HepG2 (cell line): ENCODE results near the gene FASTKD2. TPM values are rescaled to one million over a fixed set of nuclear protein-coding genes. Genes with fewer than 3 reads are reported as not detected.

Experiments
- GFI1 ChIP-seq: sonication (generic); formaldehyde crosslinking; IDR thresholded peaks from 2 replicates; pipeline ENCODE4 v1.5.0; 2020; ENCODE audit warnings: missing genetic modification reagents, mild to moderate bottlenecking, borderline replicate concordance
- JUNB ChIP-seq: sonication (generic); formaldehyde crosslinking; IDR thresholded peaks from 2 replicates; pipeline ENCODE4 v1.8.0; 2022; ENCODE audit warnings: missing genetic modification reagents, mild to moderate bottlenecking, borderline replicate concordance
- KDM2A ChIP-seq: sonication (generic); formaldehyde crosslinking; IDR thresholded peaks from 2 replicates; pipeline ENCODE4 v1.4.0; 2020; ENCODE audit warnings: low read depth, missing genetic modification reagents, borderline replicate concordance
- MTA1 ChIP-seq: sonication (generic); formaldehyde crosslinking; IDR thresholded peaks from 2 replicates; pipeline ENCODE4 v1.4.0; 2020; ENCODE audit warnings: missing genetic modification reagents, mild to moderate bottlenecking, borderline replicate concordance
- NR2F2 ChIP-seq: IDR thresholded peaks from 2 replicates; pipeline ENCODE4 v1.6.1; 2012; ENCODE audit warnings: low read depth, inconsistent platforms, borderline replicate concordance
- PAF1 ChIP-seq: IDR thresholded peaks from 2 replicates; pipeline ENCODE4 v1.6.1; 2016; ENCODE audit warnings: missing genetic modification reagents, missing compliant biosample characterization
- PCBP1 ChIP-seq: fragments of 200-400 bp; formaldehyde crosslinking; IDR thresholded peaks from 2 replicates; pipeline ENCODE4 v1.6.1; 2017; ENCODE audit warnings: mild to moderate bottlenecking, low read depth, low read length, borderline replicate concordance
- PLRG1 ChIP-seq: fragments of 450-650 bp; conservative IDR thresholded peaks from 2 replicates; pipeline ENCODE4 v1.6.1; 2016
- RAD51 ChIP-seq: fragments of 450-650 bp; IDR thresholded peaks from 2 replicates; pipeline ENCODE4 v1.6.1; 2016; ENCODE audit warnings: borderline replicate concordance
- ZKSCAN1 ChIP-seq: fragments of 150-350 bp; IDR thresholded peaks from 2 replicates; pipeline ENCODE4 v1.6.1; 2014; ENCODE audit warnings: low read length
- ZKSCAN8 ChIP-seq: IDR thresholded peaks from 2 replicates; pipeline ENCODE4 v1.6.1; 2016; ENCODE audit warnings: borderline replicate concordance, missing genetic modification reagents, missing compliant biosample characterization
- ZNF430 ChIP-seq: sonication (generic); formaldehyde crosslinking; IDR thresholded peaks from 2 replicates; pipeline ENCODE4 v1.9.0; 2021; ENCODE audit warnings: mild to moderate bottlenecking, missing genetic modification reagents
- ZNF431 ChIP-seq: sonication (generic); formaldehyde crosslinking; IDR thresholded peaks from 2 replicates; pipeline ENCODE4 v1.9.0; 2022; ENCODE audit warnings: missing genetic modification reagents, low read depth, mild to moderate bottlenecking, borderline replicate concordance
- ZNF564 ChIP-seq: sonication (generic); formaldehyde crosslinking; IDR thresholded peaks from 2 replicates; pipeline ENCODE4 v1.8.1; 2023; ENCODE audit warnings: mild to moderate bottlenecking, missing genetic modification reagents
- ZNF614 ChIP-seq: IDR thresholded peaks from 2 replicates; pipeline ENCODE4 v1.6.1; 2018; ENCODE audit warnings: missing biosample characterization, missing genetic modification reagents, inconsistent platforms, borderline replicate concordance
- ZNF615 ChIP-seq: sonication (generic); formaldehyde crosslinking; IDR thresholded peaks from 2 replicates; pipeline ENCODE4 v1.5.0; 2020; ENCODE audit warnings: mild to moderate bottlenecking, missing genetic modification reagents, borderline replicate concordance
- ZNF644 ChIP-seq: IDR thresholded peaks from 2 replicates; pipeline ENCODE4 v1.6.1; 2016; ENCODE audit warnings: low read depth
- ZNF674 ChIP-seq: sonication (generic); formaldehyde crosslinking; IDR thresholded peaks from 2 replicates; pipeline ENCODE4 v1.5.0; 2020; ENCODE audit warnings: low read depth, mild to moderate bottlenecking, missing genetic modification reagents
- ZNF75D ChIP-seq: sonication (generic); formaldehyde crosslinking; IDR thresholded peaks from 2 replicates; pipeline ENCODE4 v1.8.1; 2023; ENCODE audit warnings: missing genetic modification reagents, mild to moderate bottlenecking, borderline replicate concordance
- ZNF766 ChIP-seq: sonication (generic); formaldehyde crosslinking; IDR thresholded peaks from 2 replicates; pipeline ENCODE4 v1.5.0; 2020; ENCODE audit warnings: missing genetic modification reagents, borderline replicate concordance
- ZSCAN22 ChIP-seq: sonication (generic); formaldehyde crosslinking; IDR thresholded peaks from 2 replicates; pipeline ENCODE4 v1.4.0; 2020; ENCODE audit warnings: mild to moderate bottlenecking, missing genetic modification reagents
- polyA plus RNA-seq, 8 experiments: library from polyadenylated mRNA; depleted of rRNA in 3 of 8; stranded (reverse) in 7 of 8; unstranded in 1 of 8; fragments of >200 nt; fragmentation: Illumina TruSeq in 4 of 8; extraction: Trizol in 4 of 8; gene quantifications; 2 replicates each; pipeline versions ENCODE4 v1.2.1 to v1.2.3, GENCODE V29; 2011 to 2016; ENCODE audit warnings: low read depth in 4 of 8, missing spikeins in 1 of 8, mixed read lengths in 1 of 8; ENCODE audit not compliant: insufficient read depth in 1 of 8
- total RNA-seq, 5 experiments: library from RNA; depleted of rRNA; stranded (reverse); fragments of >200 nt; fragmentation: Illumina TruSeq; extraction: Trizol; gene quantifications; 2 replicates each; pipeline ENCODE4 v1.2.3, GENCODE V29; 2016; ENCODE audit warnings: low read depth in 1 of 5
- TF ChIP-seq, protein P1 (sequence below): sonication (generic); formaldehyde crosslinking; IDR thresholded peaks from 2 replicates; pipeline ENCODE4 v1.4.0; 2020; ENCODE audit warnings: missing genetic modification reagents
- TF ChIP-seq, protein P2 (sequence below), 2 experiments: fragments of 450-650 bp in 1 of 2; sonication (generic) in 1 of 2; formaldehyde crosslinking; IDR thresholded peaks; 2 replicates each; pipeline versions ENCODE4 v1.5.0 to v1.8.0; 2020 to 2022; ENCODE audit warnings: mild to moderate bottlenecking in 1 of 2, missing genetic modification reagents in 1 of 2
- TF ChIP-seq, protein P3 (sequence below): sonication (generic); formaldehyde crosslinking; conservative IDR thresholded peaks from 2 replicates; pipeline ENCODE4 v1.8.0; 2022; ENCODE audit warnings: low read depth, missing genetic modification reagents
- TF ChIP-seq, protein P4 (sequence below): sonication (generic); formaldehyde crosslinking; IDR thresholded peaks from 2 replicates; pipeline ENCODE4 v1.8.0; 2022; ENCODE audit warnings: missing genetic modification reagents, low read depth, mild to moderate bottlenecking, borderline replicate concordance

The FASTKD2 gene
- total and polyA plus RNA-seq, 2 of the 13 experiments (the other 11 are each of a cell fraction or from before 2014, with no cell fraction given) = 41.1 to 77.8 TPM

DNA sequence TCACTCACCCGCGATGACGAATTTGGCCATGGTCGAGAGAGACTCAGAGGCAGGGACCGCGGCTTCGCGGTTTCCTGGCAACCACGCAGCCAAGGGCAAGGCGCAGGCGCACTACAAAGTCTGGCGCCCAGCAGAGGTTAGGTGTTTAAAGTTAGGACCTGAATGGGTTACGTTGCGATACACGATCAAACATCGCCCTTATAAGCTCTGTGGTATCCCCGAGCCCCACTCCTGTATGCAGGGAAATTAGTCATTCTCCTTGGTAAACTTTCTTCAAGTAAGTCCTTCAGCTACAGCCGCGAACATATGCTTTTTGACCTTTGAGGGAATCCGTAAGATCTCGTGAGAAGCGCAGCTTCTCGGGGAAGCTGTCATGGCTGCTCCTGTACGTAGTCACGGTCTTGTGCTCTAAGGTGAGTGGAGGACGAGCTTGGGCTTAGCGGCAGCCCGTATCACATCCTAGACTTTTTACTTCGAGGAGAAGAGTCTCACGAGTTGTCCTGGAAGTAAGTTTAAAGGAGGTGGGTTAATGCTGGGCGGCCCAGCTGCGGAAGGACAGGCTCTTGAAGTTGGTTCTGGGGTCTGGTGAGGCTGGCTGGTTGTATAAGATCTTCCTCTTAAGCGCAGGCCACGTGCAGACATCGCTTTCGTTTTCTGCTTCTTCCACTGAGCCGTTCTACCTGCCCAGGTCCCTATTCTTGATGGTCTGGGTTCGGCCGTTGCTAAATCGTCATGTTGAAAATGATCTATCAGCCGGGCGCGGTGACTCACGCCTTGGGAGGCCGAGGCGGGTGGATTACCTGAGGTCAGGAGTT, at the start of gene FASTKD2, which contains the start of gene MDH1B (continued):
- TF ChIP-seq, protein P1, sequence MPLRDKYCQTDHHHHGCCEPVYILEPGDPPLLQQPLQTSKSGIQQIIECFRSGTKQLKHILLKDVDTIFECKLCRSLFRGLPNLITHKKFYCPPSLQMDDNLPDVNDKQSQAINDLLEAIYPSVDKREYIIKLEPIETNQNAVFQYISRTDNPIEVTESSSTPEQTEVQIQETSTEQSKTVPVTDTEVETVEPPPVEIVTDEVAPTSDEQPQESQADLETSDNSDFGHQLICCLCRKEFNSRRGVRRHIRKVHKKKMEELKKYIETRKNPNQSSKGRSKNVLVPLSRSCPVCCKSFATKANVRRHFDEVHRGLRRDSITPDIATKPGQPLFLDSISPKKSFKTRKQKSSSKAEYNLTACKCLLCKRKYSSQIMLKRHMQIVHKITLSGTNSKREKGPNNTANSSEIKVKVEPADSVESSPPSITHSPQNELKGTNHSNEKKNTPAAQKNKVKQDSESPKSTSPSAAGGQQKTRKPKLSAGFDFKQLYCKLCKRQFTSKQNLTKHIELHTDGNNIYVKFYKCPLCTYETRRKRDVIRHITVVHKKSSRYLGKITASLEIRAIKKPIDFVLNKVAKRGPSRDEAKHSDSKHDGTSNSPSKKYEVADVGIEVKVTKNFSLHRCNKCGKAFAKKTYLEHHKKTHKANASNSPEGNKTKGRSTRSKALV (CRISPR knock-in tag) = 0 out of 2 replicates have a peak, but pooled peaks have one; percentile 77
- TF ChIP-seq ZSCAN22 (CRISPR knock-in tag) (no peak), ZNF430 (CRISPR knock-in tag) (peak; percentile 93; the same call in 1 of the 2 replicates), ZNF564 (CRISPR knock-in tag) (no peak), ZKSCAN8 (CRISPR knock-in tag) (0 out of 2 replicates have a peak, but pooled peaks have one; percentile 21), RAD51 (no peak), ZNF75D (CRISPR knock-in tag) (no peak), GFI1 (CRISPR knock-in tag) (no peak; the same call in 1 of the 2 replicates), ZNF674 (CRISPR knock-in tag) (0 out of 2 replicates have a peak, but pooled peaks have one; percentile 44), MTA1 (CRISPR knock-in tag) (no peak), ZNF431 (peak; percentile 25; the same call in 1 of the 2 replicates), JUNB (CRISPR knock-in tag) (no peak), ZNF615 (CRISPR knock-in tag) (no peak), KDM2A (CRISPR knock-in tag) (peak; percentile 89), ZKSCAN1 (peak; percentile 58; the same call in 1 of the 2 replicates), ZNF766 (no peak; the same call in none of the 2 replicates), NR2F2 (no peak; the same call in 1 of the 2 replicates), ZNF614 (CRISPR knock-in tag) (peak; percentile 88; the same call in 1 of the 2 replicates), PCBP1 (no peak), ZNF644 (CRISPR knock-in tag) (peak; percentile 21; the same call in 1 of the 2 replicates), PAF1 (CRISPR knock-in tag) (no peak), PLRG1 (no peak)
- TF ChIP-seq, protein P2, sequence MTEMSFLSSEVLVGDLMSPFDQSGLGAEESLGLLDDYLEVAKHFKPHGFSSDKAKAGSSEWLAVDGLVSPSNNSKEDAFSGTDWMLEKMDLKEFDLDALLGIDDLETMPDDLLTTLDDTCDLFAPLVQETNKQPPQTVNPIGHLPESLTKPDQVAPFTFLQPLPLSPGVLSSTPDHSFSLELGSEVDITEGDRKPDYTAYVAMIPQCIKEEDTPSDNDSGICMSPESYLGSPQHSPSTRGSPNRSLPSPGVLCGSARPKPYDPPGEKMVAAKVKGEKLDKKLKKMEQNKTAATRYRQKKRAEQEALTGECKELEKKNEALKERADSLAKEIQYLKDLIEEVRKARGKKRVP (CRISPR knock-in tag; IDR thresholded peaks at IDR 0.05) = peak in 1 of 2 experiments; percentile 64; a peak in 1 of 4 replicates
- TF ChIP-seq, protein P3, sequence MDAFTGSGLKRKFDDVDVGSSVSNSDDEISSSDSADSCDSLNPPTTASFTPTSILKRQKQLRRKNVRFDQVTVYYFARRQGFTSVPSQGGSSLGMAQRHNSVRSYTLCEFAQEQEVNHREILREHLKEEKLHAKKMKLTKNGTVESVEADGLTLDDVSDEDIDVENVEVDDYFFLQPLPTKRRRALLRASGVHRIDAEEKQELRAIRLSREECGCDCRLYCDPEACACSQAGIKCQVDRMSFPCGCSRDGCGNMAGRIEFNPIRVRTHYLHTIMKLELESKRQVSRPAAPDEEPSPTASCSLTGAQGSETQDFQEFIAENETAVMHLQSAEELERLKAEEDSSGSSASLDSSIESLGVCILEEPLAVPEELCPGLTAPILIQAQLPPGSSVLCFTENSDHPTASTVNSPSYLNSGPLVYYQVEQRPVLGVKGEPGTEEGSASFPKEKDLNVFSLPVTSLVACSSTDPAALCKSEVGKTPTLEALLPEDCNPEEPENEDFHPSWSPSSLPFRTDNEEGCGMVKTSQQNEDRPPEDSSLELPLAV (CRISPR knock-in tag) = no peak
- TF ChIP-seq, protein P4, sequence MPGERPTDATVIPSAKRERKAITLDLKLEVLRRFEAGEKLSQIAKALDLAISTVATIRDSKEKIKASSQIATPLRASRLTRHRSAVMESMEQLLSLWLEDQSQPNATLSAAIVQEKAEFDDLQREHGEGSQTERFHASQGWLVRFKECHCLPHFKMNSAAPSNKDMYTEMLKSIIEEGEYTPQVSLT = no peak
